ENCODE results near the gene PROB1. TPM values are rescaled to one million over a fixed set of nuclear protein-coding genes. Genes with fewer than 3 reads are reported as not detected.

Gene PROB1
- total and polyA plus RNA-seq, 2 of the 8 experiments (the other 6 are each of a cell fraction or from before 2014, with no cell fraction given) = 0.89 to 3.1 TPM

DNA sequence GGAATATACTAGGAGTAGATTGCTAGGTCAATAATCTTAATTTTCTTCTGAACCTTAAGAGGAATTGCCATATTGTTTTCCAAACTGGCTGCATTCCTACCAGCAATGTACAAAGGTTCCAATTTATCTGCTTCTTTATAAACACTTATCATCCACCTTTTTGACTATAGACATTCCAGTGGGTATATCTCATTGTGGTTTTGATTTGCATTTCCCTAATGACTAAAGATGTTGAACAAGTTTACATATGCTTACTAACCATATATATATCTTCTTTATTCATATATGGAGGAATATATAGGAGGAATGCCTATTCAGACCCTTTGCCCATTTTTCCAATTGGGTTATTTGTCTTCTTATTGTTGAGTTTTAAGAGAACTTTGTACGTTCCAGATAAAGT is 36.8 kb upstream of the PROB1 start (continued):
- TF ChIP-seq, protein P1, sequence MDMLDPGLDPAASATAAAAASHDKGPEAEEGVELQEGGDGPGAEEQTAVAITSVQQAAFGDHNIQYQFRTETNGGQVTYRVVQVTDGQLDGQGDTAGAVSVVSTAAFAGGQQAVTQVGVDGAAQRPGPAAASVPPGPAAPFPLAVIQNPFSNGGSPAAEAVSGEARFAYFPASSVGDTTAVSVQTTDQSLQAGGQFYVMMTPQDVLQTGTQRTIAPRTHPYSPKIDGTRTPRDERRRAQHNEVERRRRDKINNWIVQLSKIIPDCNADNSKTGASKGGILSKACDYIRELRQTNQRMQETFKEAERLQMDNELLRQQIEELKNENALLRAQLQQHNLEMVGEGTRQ (IDR thresholded peaks at IDR 0.05; ENCODE audit: low read length) = no peak
